GM12874 (cell line): ENCODE results near the gene NOXA1.

Experiments used
- CTCF ChIP-seq: IDR thresholded peaks from 2 replicates; pipeline ENCODE4 v1.5.1; 2011; ENCODE audit warnings: low read depth, mild to moderate bottlenecking, control low read depth, low read length, moderate library complexity; ENCODE audit not compliant: insufficient read depth

NOXA1 gene

GRCh38 chr9:137380606-137381005, 42.6 kb upstream of the NOXA1 start:
- no peak for TF ChIP-seq CTCF

GRCh38 chr9:137381501-137382443, 41.4 kb upstream of the NOXA1 start:
- TF ChIP-seq CTCF, result no peak

- TF ChIP-seq CTCF, result no peak
Observed at GRCh38 chr9:137382444-137383080, 40.6 kb upstream of the NOXA1 start.

GRCh38 chr9:137383081-137383783, 40.0 kb upstream of the NOXA1 start:
- TF ChIP-seq CTCF, result no peak

GRCh38 chr9:137383784-137384756, 39.1 kb upstream of the NOXA1 start:
- TF ChIP-seq CTCF, result no peak

GRCh38 chr9:137385061-137385655, 38.0 kb upstream of the NOXA1 start:
- TF ChIP-seq CTCF, result no peak
